PFSK-1 (cell line): Measurements from ENCODE around the gene UEVLD.

Experiments used
- FOXP2 ChIP-seq: optimal IDR thresholded peaks from 2 replicates; pipeline ENCODE3; 2011; ENCODE audit warnings: borderline replicate concordance, control low read depth, inconsistent platforms; ENCODE audit not compliant: insufficient read depth; ENCODE audit errors: extremely low read length, extremely low read depth
- POLR2AphosphoS5 ChIP-seq: IDR thresholded peaks from 2 replicates; pipeline ENCODE4 v1.6.1; 2012; ENCODE audit warnings: low read depth, mild to moderate bottlenecking, control low read depth, low read length, moderate library complexity
- REST ChIP-seq, 2 experiments: IDR thresholded peaks; 2 replicates each; pipeline versions ENCODE4 v1.6.1 to v1.8.0; 2011 to 2012; ENCODE audit warnings: low read depth in 2 of 2, low read length in 2 of 2, control low read depth in 1 of 2, inconsistent platforms in 1 of 2, mild to moderate bottlenecking in 1 of 2, moderate library complexity in 1 of 2; ENCODE audit not compliant: insufficient read depth in 1 of 2
- SIN3A ChIP-seq: IDR thresholded peaks from 2 replicates; pipeline ENCODE4 v1.6.1; 2012; ENCODE audit warnings: mild to moderate bottlenecking, low read length, moderate library complexity, borderline replicate concordance; ENCODE audit not compliant: insufficient read depth
- TAF1 ChIP-seq: IDR thresholded peaks from 2 replicates; pipeline ENCODE4 v1.6.1; 2012; ENCODE audit warnings: low read length, control low read depth, borderline replicate concordance; ENCODE audit not compliant: insufficient read depth

Gene UEVLD

GRCh38 chr11:18580113-18580766 is 8.3 kb downstream of the UEVLD start:
- TF ChIP-seq REST (IDR thresholded peaks at IDR 0.05; ENCODE audit: insufficient read depth in 1 of 2, low read depth in 2 of 2, low read length in 2 of 2) = no peak
- TF ChIP-seq FOXP2 = no peak
- TF ChIP-seq TAF1 = no peak
- TF ChIP-seq SIN3A = no peak
- TF ChIP-seq POLR2AphosphoS5 = no peak

GRCh38 chr11:18578975-18579598 is 9.4 kb downstream of the UEVLD start:
- TF ChIP-seq TAF1 (no peak), REST (IDR thresholded peaks at IDR 0.05; ENCODE audit: insufficient read depth in 1 of 2, low read depth in 2 of 2, low read length in 2 of 2) (no peak), FOXP2 (no peak), SIN3A (no peak), POLR2AphosphoS5 (no peak)

DNA sequence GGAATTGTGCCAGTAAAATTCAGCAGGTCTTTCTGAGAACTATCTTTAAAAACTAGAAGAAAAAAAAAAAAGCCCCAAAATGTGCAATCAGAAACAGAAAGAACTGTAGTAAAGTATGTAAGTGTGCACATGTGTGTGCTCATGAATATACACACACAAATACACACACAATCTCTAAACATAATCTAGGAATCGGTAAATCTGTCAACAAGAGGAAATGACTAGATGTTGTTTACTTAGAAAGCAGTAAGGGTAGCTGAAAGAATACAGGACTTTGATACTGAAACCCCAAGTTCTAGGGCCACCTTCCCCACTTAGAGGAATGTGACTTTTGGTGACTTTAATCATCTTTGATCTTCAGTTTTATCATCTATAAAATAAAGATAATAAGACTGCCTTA is 13.2 kb downstream of the UEVLD start:
- TF ChIP-seq REST (IDR thresholded peaks at IDR 0.05; ENCODE audit: insufficient read depth in 1 of 2, low read depth in 2 of 2, low read length in 2 of 2) (no peak), SIN3A (no peak), FOXP2 (no peak), POLR2AphosphoS5 (no peak), TAF1 (no peak)

DNA sequence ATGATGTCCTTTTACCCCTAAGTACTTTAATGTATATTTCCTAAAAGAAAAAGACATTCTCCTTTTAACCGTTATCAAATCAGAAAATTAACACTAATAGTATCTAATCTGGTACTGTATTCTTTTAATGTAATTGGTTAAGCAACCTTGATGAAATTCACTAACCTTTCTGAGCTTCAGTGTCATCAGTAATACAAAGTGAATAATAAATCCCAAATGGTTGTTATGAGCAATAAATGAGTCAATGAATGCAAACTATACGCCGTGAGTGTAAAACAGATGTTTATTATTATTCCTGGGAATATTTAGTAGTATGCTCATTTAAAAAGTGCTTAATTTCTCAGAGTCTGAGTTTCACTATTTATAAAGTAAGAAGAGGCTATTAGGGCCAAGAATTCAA is 21.5 kb downstream of the UEVLD start:
- TF ChIP-seq SIN3A = no peak
- TF ChIP-seq POLR2AphosphoS5 = no peak

- TF ChIP-seq FOXP2 (no peak), REST (IDR thresholded peaks at IDR 0.05; ENCODE audit: insufficient read depth in 1 of 2, low read depth in 2 of 2, low read length in 2 of 2) (no peak), POLR2AphosphoS5 (no peak), TAF1 (no peak), SIN3A (no peak)
Observed at GRCh38 chr11:18566406-18566805, 22.1 kb downstream of the UEVLD start.
